ENCODE data around the gene DAZAP1.
A peak's percentile ranks its signal among the peaks of the same experiment; 100 is the strongest.

Gene DAZAP1

GRCh38 chr19:1407528-1408299 lies at the start of gene DAZAP1:
Gene DAZAP1 (plus strand): TSS chr19:1407586. CDS start chr19:1407774, 188 bp downstream.
- no peak for DNase-seq (ENCODE audit: low read depth, low spot score)
- Histone ChIP-seq H3K9ac (ENCODE audit: insufficient read length, low read depth) (peak within 1 kb of the TSS; percentile 97), H3K9me3 (ENCODE audit: insufficient read depth, low read length) (no peaks in the 10 kb centered on the region), H3K36me3 (ENCODE audit: insufficient read depth, insufficient read length, low read length) (peaks cover 42% of the 10 kb centered on the region), H3K4me3 (ENCODE audit: insufficient read length, low read depth) (peak within 1 kb of the TSS; percentile 78), H3K4me1 (ENCODE audit: insufficient read depth, insufficient read length) (peaks cover 25% of the 10 kb centered on the region), H3K27me3 (ENCODE audit: insufficient read depth, insufficient read length) (no peaks in the 10 kb centered on the region)
- TF ChIP-seq ZNF274 (IDR thresholded peaks at IDR 0.05; ENCODE audit: low read depth, low read length) (no peak), YY1 (IDR thresholded peaks at IDR 0.05; ENCODE audit: insufficient read depth, insufficient read length) (no peak), SUZ12 (IDR thresholded peaks at IDR 0.05; ENCODE audit: extremely low read depth, insufficient read depth, insufficient read length) (no peak)

GRCh38 chr19:1360126-1360817 lies 47.1 kb upstream of the DAZAP1 start:
- peaks cover 2% of the 10 kb centered on the region for H3K27me3 ChIP-seq (ENCODE audit: insufficient read depth, insufficient read length)
- H3K4me1 ChIP-seq (ENCODE audit: insufficient read depth, insufficient read length), result peaks cover 24% of the 10 kb centered on the region
- H3K9me3 ChIP-seq (ENCODE audit: insufficient read depth, low read length), result no peaks in the 10 kb centered on the region
- peak overlapping the region; percentile 34 for H3K9ac ChIP-seq (ENCODE audit: insufficient read length, low read depth)
- TF ChIP-seq ZNF274 (IDR thresholded peaks at IDR 0.05; ENCODE audit: low read depth, low read length) (no peak), SUZ12 (IDR thresholded peaks at IDR 0.05; ENCODE audit: extremely low read depth, insufficient read depth, insufficient read length) (no peak), YY1 (IDR thresholded peaks at IDR 0.05; ENCODE audit: insufficient read depth, insufficient read length) (no peak)
- DNase-seq (ENCODE audit: low read depth, low spot score), result no peak
- H3K36me3 ChIP-seq (ENCODE audit: insufficient read depth, insufficient read length, low read length), result peaks cover 83% of the 10 kb centered on the region
- no peak overlapping the region for H3K4me3 ChIP-seq (ENCODE audit: insufficient read length, low read depth)

GRCh38 chr19:1360818-1361461 lies 46.4 kb upstream of the DAZAP1 start:
- no peaks in the 10 kb centered on the region for H3K27me3 ChIP-seq (ENCODE audit: insufficient read depth, insufficient read length)
- H3K9me3 ChIP-seq (ENCODE audit: insufficient read depth, low read length), result no peaks in the 10 kb centered on the region
- no peak overlapping the region for H3K4me3 ChIP-seq (ENCODE audit: insufficient read length, low read depth)
- TF ChIP-seq YY1 (IDR thresholded peaks at IDR 0.05; ENCODE audit: insufficient read depth, insufficient read length), result no peak
- TF ChIP-seq ZNF274 (IDR thresholded peaks at IDR 0.05; ENCODE audit: low read depth, low read length), result no peak
- TF ChIP-seq SUZ12 (IDR thresholded peaks at IDR 0.05; ENCODE audit: extremely low read depth, insufficient read depth, insufficient read length), result no peak
- H3K36me3 ChIP-seq (ENCODE audit: insufficient read depth, insufficient read length, low read length), result peaks cover 90% of the 10 kb centered on the region
- peaks cover 29% of the 10 kb centered on the region for H3K4me1 ChIP-seq (ENCODE audit: insufficient read depth, insufficient read length)
- no peak for DNase-seq (ENCODE audit: low read depth, low spot score)
- peak overlapping the region; percentile 34 for H3K9ac ChIP-seq (ENCODE audit: insufficient read length, low read depth)

- H3K36me3 ChIP-seq (ENCODE audit: insufficient read depth, insufficient read length, low read length), result peaks cover 90% of the 10 kb centered on the region
- DNase-seq (ENCODE audit: low read depth, low spot score), result no peak
- no peak overlapping the region for H3K9ac ChIP-seq (ENCODE audit: insufficient read length, low read depth)
- no peaks in the 10 kb centered on the region for H3K9me3 ChIP-seq (ENCODE audit: insufficient read depth, low read length)
- no peak overlapping the region for H3K4me3 ChIP-seq (ENCODE audit: insufficient read length, low read depth)
- peaks cover 24% of the 10 kb centered on the region for H3K4me1 ChIP-seq (ENCODE audit: insufficient read depth, insufficient read length)
- H3K27me3 ChIP-seq (ENCODE audit: insufficient read depth, insufficient read length), result no peaks in the 10 kb centered on the region
- no peak for TF ChIP-seq ZNF274 (IDR thresholded peaks at IDR 0.05; ENCODE audit: low read depth, low read length)
- no peak for TF ChIP-seq YY1 (IDR thresholded peaks at IDR 0.05; ENCODE audit: insufficient read depth, insufficient read length)
- TF ChIP-seq SUZ12 (IDR thresholded peaks at IDR 0.05; ENCODE audit: extremely low read depth, insufficient read depth, insufficient read length), result no peak
Observed at GRCh38 chr19:1361601-1362386, 45.6 kb upstream of the DAZAP1 start.

- Histone ChIP-seq H3K27me3 (ENCODE audit: insufficient read depth, insufficient read length) (no peaks in the 10 kb centered on the region), H3K4me1 (ENCODE audit: insufficient read depth, insufficient read length) (peaks cover 22% of the 10 kb centered on the region), H3K4me3 (ENCODE audit: insufficient read length, low read depth) (no peak overlapping the region), H3K9ac (ENCODE audit: insufficient read length, low read depth) (no peak overlapping the region), H3K9me3 (ENCODE audit: insufficient read depth, low read length) (no peaks in the 10 kb centered on the region), H3K36me3 (ENCODE audit: insufficient read depth, insufficient read length, low read length) (peaks cover 95% of the 10 kb centered on the region)
- no peak for TF ChIP-seq ZNF274 (IDR thresholded peaks at IDR 0.05; ENCODE audit: low read depth, low read length)
- no peak for TF ChIP-seq SUZ12 (IDR thresholded peaks at IDR 0.05; ENCODE audit: extremely low read depth, insufficient read depth, insufficient read length)
- TF ChIP-seq YY1 (IDR thresholded peaks at IDR 0.05; ENCODE audit: insufficient read depth, insufficient read length), result no peak
- no peak for DNase-seq (ENCODE audit: low read depth, low spot score)
Observed at GRCh38 chr19:1362387-1363257, 44.8 kb upstream of the DAZAP1 start.

GRCh38 chr19:1363599-1363998 lies 43.8 kb upstream of the DAZAP1 start:
- no peak for DNase-seq (ENCODE audit: low read depth, low spot score)
- TF ChIP-seq YY1 (IDR thresholded peaks at IDR 0.05; ENCODE audit: insufficient read depth, insufficient read length) (no peak), SUZ12 (IDR thresholded peaks at IDR 0.05; ENCODE audit: extremely low read depth, insufficient read depth, insufficient read length) (no peak), ZNF274 (IDR thresholded peaks at IDR 0.05; ENCODE audit: low read depth, low read length) (no peak)
- Histone ChIP-seq H3K27me3 (ENCODE audit: insufficient read depth, insufficient read length) (no peaks in the 10 kb centered on the region), H3K9ac (ENCODE audit: insufficient read length, low read depth) (no peak overlapping the region), H3K4me1 (ENCODE audit: insufficient read depth, insufficient read length) (peaks cover 21% of the 10 kb centered on the region), H3K36me3 (ENCODE audit: insufficient read depth, insufficient read length, low read length) (peaks cover 97% of the 10 kb centered on the region), H3K4me3 (ENCODE audit: insufficient read length, low read depth) (no peak overlapping the region), H3K9me3 (ENCODE audit: insufficient read depth, low read length) (no peaks in the 10 kb centered on the region)
